K562 (cell line): ENCODE results near the gene EOMES. TPM values are rescaled to one million over a fixed set of nuclear protein-coding genes. Genes with fewer than 3 reads are reported as not detected.
A peak's percentile ranks its signal among the peaks of the same experiment; 100 is the strongest.

Experiments used
- ATAC-seq: fragments of 200-7000 bp; cut with Tn5 transposase; 3 replicates; pipeline ENCODE4 v1.9.1; 2020; ENCODE audit warnings: moderate library complexity
- BruUV-seq: library from RNA; stranded (reverse); fragments of 400-500 nt; replicated peaks from 2 replicates; lab custom pipeline; 2021; lab: Mats Ljungman, UMichigan
- CTCF ChIA-PET: fragments of 300-600 bp; formaldehyde crosslinking; extraction: SDS; loops from one replicate; lab custom pipeline; 2021; ENCODE audit warnings: low intra/inter-chr PET ratio; lab: Yijun Ruan, JAX
- POLR2A ChIA-PET: fragments of 300-600, 350-650 bp; sonication (Branson Sonifier 250); formaldehyde crosslinking; extraction: SDS; loops from one replicate; lab custom pipeline; 2021; ENCODE audit warnings: antibody characterized with exemption, inconsistent platforms; lab: Yijun Ruan, JAX
- DNase-seq, 4 experiments: peaks; one replicate each; pipeline versions ENCODE4 v3.0.0 to v3.0.0-alpha.2; 2011 to 2018; ENCODE audit warnings: low spot score in 3 of 4, mixed read lengths in 3 of 4; ENCODE audit errors: extremely low read depth in 1 of 4
- FAIRE-seq: peaks from 2 replicates; lab custom pipeline; 2011; peaks lifted over from hg19 to GRCh38; lab: Jason Lieb, UNC
- H2AFZ ChIP-seq: 2 replicates; pipeline ENCODE4 v1.6.0; 2011; ENCODE audit warnings: low read depth, low read length, control low read depth, inconsistent platforms
- H3K27ac ChIP-seq: fragments of 200-600 bp; 3 replicates; pipeline ENCODE4 v1.8.0; 2011; ENCODE audit warnings: low read depth, mild to moderate bottlenecking, control low read depth, inconsistent platforms, low read length, moderate library complexity, mixed read lengths; ENCODE audit errors: extremely low read depth
- H3K27me3 ChIP-seq, 2 experiments: fragments of 300-600 bp in 1 of 2; 2 replicates in 1 of 2; 3 replicates in 1 of 2; pipeline versions ENCODE4 v1.6.0 to v1.8.0; 2011; ENCODE audit warnings: inconsistent platforms in 2 of 2, low read length in 2 of 2, mild to moderate bottlenecking in 1 of 2, mixed read lengths in 1 of 2, moderate library complexity in 1 of 2; ENCODE audit not compliant: control insufficient read depth in 2 of 2, insufficient read depth in 2 of 2
- H3K36me3 ChIP-seq: fragments of 300-600 bp; 3 replicates; pipeline ENCODE4 v1.8.0; 2011; ENCODE audit warnings: mild to moderate bottlenecking, low read length, inconsistent platforms; ENCODE audit not compliant: control insufficient read depth, insufficient read depth
- H3K4me1 ChIP-seq, 2 experiments: fragments of 200-600 bp in 1 of 2; replicated peaks in 1 of 2; 2 replicates in 1 of 2; 3 replicates in 1 of 2; pipeline versions ENCODE4 v1.5.1 to v1.8.0; 2011; ENCODE audit warnings: inconsistent platforms in 2 of 2, low read length in 2 of 2, mild to moderate bottlenecking in 1 of 2, mixed read lengths in 1 of 2, moderate library complexity in 1 of 2; ENCODE audit not compliant: control insufficient read depth in 2 of 2, insufficient read depth in 2 of 2
- H3K4me2 ChIP-seq: 2 replicates; pipeline ENCODE4 v1.6.1; 2011; ENCODE audit warnings: low read length, control low read depth, inconsistent platforms, mixed read lengths; ENCODE audit not compliant: insufficient read depth
- H3K4me3 ChIP-seq: fragments of 200-600 bp; sonication (generic), shearing (Covaris generic); 2 replicates; pipeline ENCODE4 v1.5.1; 2016; ENCODE audit warnings: control low read depth, inconsistent platforms
- H3K79me2 ChIP-seq: fragments of 200-600 bp; 3 replicates; pipeline ENCODE4 v1.8.0; 2011; ENCODE audit warnings: low read length, inconsistent platforms; ENCODE audit not compliant: control insufficient read depth, insufficient read depth
- H3K9ac ChIP-seq, 2 experiments: 2 replicates each; pipeline versions ENCODE4 v1.6.0 to v1.6.1; 2011; ENCODE audit warnings: low read depth in 2 of 2, low read length in 2 of 2, control low read depth in 1 of 2, inconsistent platforms in 1 of 2, mild to moderate bottlenecking in 1 of 2, mixed read lengths in 1 of 2; ENCODE audit not compliant: insufficient read depth in 1 of 2
- H3K9me1 ChIP-seq: one replicate; pipeline ENCODE4 v1.6.0; 2011; ENCODE audit warnings: inconsistent platforms, mild to moderate bottlenecking, low read length, moderate library complexity; ENCODE audit not compliant: control insufficient read depth, insufficient read depth
- H3K9me3 ChIP-seq: replicated peaks from 2 replicates; pipeline ENCODE4 v1.5.1; 2011; ENCODE audit warnings: low read depth, low read length, inconsistent platforms; ENCODE audit not compliant: control insufficient read depth, insufficient read depth
- H4K20me1 ChIP-seq: replicated peaks from 2 replicates; pipeline ENCODE4 v1.6.1; 2011; ENCODE audit warnings: low read length, inconsistent platforms, mixed read lengths; ENCODE audit not compliant: control insufficient read depth, insufficient read depth
- SPI1 ChIP-seq: IDR thresholded peaks from 2 replicates; pipeline ENCODE4 v1.6.1; 2011; ENCODE audit warnings: low read depth, low read length, control low read depth, borderline replicate concordance
- ZMIZ1 ChIP-seq, 2 experiments: fragments of 150-350 bp in 1 of 2; IDR thresholded peaks; 2 replicates each; pipeline ENCODE4 v1.6.1; 2012 to 2016; ENCODE audit warnings: low read depth in 2 of 2, low read length in 2 of 2, mild to moderate bottlenecking in 1 of 2, moderate library complexity in 1 of 2
- WGBS: fragments of 100-300 bp; shearing (Covaris generic); methylation state at CpG from one replicate; pipeline ENCODE4 v1.1.6; 2016; ENCODE audit warnings: low coverage, mixed read lengths; ENCODE audit not compliant: insufficient coverage; ENCODE audit errors: missing lambda C conversion rate; 5-methylcytosine and 5-hydroxymethylcytosine counted together
- in situ Hi-C: fragments of 300-500 bp; cut with MboI; formaldehyde crosslinking; loops from 4 replicates; pipeline ENCODE4 v1.15.0; 2018; ENCODE audit warnings: inconsistent platforms, mixed read lengths
- intact Hi-C: fragments of 100-400 bp; cut with micrococcal nuclease; formaldehyde crosslinking; loops from 2 replicates; pipeline ENCODE4 v1.14.2; 2022
- polyA plus RNA-seq, 8 experiments: library from polyadenylated mRNA; depleted of rRNA in 4 of 8; stranded (reverse) in 5 of 8; unstranded in 3 of 8; fragments of >200 nt; fragmentation: Nextera tagmentation in 2 of 8; fragmentation: Illumina TruSeq in 1 of 8; extraction: Ambion mirVana in 2 of 8; extraction: Trizol in 1 of 8; gene quantifications; 2 replicates each; pipeline versions ENCODE4 v1.2.1 to v1.2.3, GENCODE V29; 2011 to 2014; ENCODE audit warnings: inconsistent platforms in 1 of 8, missing spikeins in 1 of 8
- total RNA-seq, 7 experiments: library from RNA; depleted of rRNA in 6 of 7; stranded (reverse); fragments of >200 nt in 6 of 7; fragmentation: Illumina TruSeq in 2 of 7; extraction: Trizol in 2 of 7; gene quantifications; 2 replicates each; pipeline versions ENCODE4 v1.2.1 to v1.2.3, GENCODE V29; 2011 to 2021; ENCODE audit warnings: low replicate concordance in 1 of 7

Gene EOMES
- total and polyA plus RNA-seq, 9 of the 15 experiments (the other 6 are each of a cell fraction or from before 2014, with no cell fraction given): 0.07 TPM; not detected in 8

DNA sequence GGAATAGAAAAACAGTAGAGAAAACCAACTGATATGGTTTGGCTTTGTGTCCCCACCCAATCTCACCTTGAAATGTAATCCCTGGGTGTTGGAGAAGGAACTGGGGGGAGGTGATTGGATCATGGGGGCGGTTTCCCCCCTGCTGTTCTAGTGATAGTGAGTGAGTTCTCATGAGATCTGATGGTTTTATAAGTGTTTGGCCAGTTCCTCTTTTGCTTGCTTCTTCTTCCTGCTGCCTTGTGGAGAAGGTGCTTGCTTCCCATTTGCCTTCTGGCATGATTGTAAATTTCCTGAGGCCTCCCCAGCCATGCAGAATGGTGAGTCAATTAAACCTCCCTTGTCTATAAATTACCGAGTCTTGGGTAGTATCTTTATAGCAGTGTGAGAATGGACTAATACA is 48.4 kb downstream of the EOMES start:
- H3K27me3 ChIP-seq: no peaks in the 10 kb centered on the region
- no TSS peak for BruUV-seq
- no peak for FAIRE-seq
- no peak overlapping the region for H3K9ac ChIP-seq
- no peak overlapping the region for H3K4me3 ChIP-seq
- ChIA-PET POLR2A (no interaction called here), CTCF (no interaction called here)
- intact Hi-C loops: no loop called here
- H3K4me1 ChIP-seq: no peaks in the 10 kb centered on the region
- H3K36me3 ChIP-seq: no peaks in the 10 kb centered on the region
- in situ Hi-C loops: no loop called here
- no peaks in the 10 kb centered on the region for H3K79me2 ChIP-seq
- no peaks in the 10 kb centered on the region for H3K9me3 ChIP-seq
- WGBS: 0% methylated on average over 2 of the region's 2 CpGs
- no peak for DNase-seq
- H2AFZ ChIP-seq: no peak overlapping the region
- no peak overlapping the region for H3K4me2 ChIP-seq
- no peaks in the 10 kb centered on the region for H4K20me1 ChIP-seq
- no peaks in the 10 kb centered on the region for H3K9me1 ChIP-seq
- H3K27ac ChIP-seq: no peak overlapping the region
- no peak for TF ChIP-seq ZMIZ1 (IDR thresholded peaks at IDR 0.05; ENCODE audit: low read depth in 2 of 2, low read length in 2 of 2)
- peak; percentile 61; the same call in 1 of the 2 replicates for TF ChIP-seq SPI1
- ATAC-seq: no peak
